Activated naive CD8-positive, alpha-beta T cell (primary cell): ENCODE measurements around the gene DCAF16.

Experiments used
- H3K27ac Mint-ChIP-seq: one replicate; pipeline ENCODE4 v1.8.0; 2021; ENCODE audit warnings: mixed read lengths
- H3K27me3 Mint-ChIP-seq: one replicate; pipeline ENCODE4 v1.8.0; 2021; ENCODE audit warnings: mixed read lengths
- H3K36me3 Mint-ChIP-seq: one replicate; pipeline ENCODE4 v1.8.0; 2021; ENCODE audit warnings: mixed read lengths
- H3K4me1 Mint-ChIP-seq: one replicate; pipeline ENCODE4 v1.8.0; 2021; ENCODE audit warnings: low read depth, mixed read lengths
- H3K4me3 Mint-ChIP-seq: one replicate; pipeline ENCODE4 v1.8.0; 2021; ENCODE audit warnings: mild to moderate bottlenecking, mixed read lengths
- H3K9me3 Mint-ChIP-seq: one replicate; pipeline ENCODE4 v1.8.0; 2021; ENCODE audit warnings: low read depth, mixed read lengths

DCAF16 gene

DNA sequence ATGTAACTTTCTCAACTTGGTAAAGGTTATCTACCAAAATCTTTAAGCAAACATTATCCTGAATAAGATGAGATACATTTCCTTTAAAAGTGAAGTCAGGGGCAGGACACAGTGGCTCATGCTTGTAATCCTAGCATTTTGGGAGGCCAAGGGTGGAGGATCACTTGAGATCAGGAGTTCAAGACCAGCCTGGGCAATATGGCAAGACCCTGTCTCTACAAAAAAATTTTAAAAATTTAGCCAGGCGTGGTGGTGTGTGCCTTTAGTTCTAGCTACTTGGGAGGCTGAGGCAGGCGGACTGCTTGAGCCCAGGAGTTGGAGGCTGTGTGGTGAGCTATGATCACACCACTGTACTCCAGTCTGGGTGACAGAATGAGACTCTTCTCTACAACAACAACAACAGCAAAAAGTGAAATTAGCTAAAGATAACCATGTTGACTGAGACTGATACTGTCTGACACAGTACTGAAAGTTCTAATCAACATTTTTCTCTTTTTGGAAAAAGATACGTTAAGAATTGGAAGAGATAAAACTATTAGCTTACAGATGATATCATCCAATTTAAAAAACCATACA is 4.9 kb downstream of the DCAF16 start:
- peaks cover 11% of the 10 kb centered on the region for H3K36me3 Mint-ChIP-seq
- no peaks in the 10 kb centered on the region for H3K27me3 Mint-ChIP-seq
- no peaks in the 10 kb centered on the region for H3K9me3 Mint-ChIP-seq
- peaks cover 53% of the 10 kb centered on the region for H3K4me1 Mint-ChIP-seq
- H3K4me3 Mint-ChIP-seq: peak overlapping the region; percentile 37
- H3K27ac Mint-ChIP-seq: peak overlapping the region; percentile 56

DNA sequence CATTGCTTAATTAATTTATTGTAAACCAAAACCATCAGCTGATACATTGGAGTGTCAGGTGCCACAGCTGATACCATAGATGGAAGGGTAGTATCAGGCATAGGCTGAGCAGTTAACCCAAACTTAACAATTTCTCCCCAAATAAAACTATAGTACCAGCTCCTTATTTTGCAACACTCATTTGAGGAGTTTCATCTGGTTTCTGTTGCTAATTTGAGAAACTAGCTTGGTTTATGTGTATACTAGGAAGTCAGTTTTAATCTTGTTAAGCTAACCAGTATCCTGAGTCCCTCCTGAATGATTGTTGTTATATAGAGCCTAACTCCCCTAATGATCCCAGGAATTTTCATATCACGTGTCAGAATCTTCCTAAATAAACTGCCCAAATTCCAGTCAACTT is 12.7 kb downstream of the DCAF16 start:
- no peaks in the 10 kb centered on the region for H3K36me3 Mint-ChIP-seq
- no peaks in the 10 kb centered on the region for H3K9me3 Mint-ChIP-seq
- no peaks in the 10 kb centered on the region for H3K27me3 Mint-ChIP-seq
- peaks cover 10% of the 10 kb centered on the region for H3K4me1 Mint-ChIP-seq
- H3K27ac Mint-ChIP-seq: no peak overlapping the region
- no peak overlapping the region for H3K4me3 Mint-ChIP-seq

DNA sequence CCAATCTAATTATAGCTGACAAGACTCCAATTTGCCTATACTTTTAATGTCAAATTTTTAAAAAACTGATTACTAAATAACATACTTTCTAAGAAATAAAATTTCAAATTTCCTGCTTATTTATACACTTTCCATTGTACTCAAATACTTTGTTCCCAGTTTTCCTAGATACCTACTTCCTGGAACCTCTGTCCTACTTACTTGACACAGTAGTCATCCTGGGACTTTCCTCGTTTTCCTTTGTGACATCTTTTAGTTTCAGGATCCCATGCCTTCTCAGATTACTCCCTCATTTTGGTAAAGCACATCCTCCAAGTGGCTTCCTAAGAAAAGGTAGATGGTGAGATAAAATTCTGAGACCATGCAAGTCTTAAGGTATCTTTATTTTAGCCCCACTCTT is 15.8 kb downstream of the DCAF16 start:
- H3K9me3 Mint-ChIP-seq: no peaks in the 10 kb centered on the region
- H3K4me3 Mint-ChIP-seq: no peak overlapping the region
- H3K4me1 Mint-ChIP-seq: no peaks in the 10 kb centered on the region
- H3K27ac Mint-ChIP-seq: no peak overlapping the region
- no peaks in the 10 kb centered on the region for H3K27me3 Mint-ChIP-seq
- H3K36me3 Mint-ChIP-seq: peaks cover 5% of the 10 kb centered on the region

DNA sequence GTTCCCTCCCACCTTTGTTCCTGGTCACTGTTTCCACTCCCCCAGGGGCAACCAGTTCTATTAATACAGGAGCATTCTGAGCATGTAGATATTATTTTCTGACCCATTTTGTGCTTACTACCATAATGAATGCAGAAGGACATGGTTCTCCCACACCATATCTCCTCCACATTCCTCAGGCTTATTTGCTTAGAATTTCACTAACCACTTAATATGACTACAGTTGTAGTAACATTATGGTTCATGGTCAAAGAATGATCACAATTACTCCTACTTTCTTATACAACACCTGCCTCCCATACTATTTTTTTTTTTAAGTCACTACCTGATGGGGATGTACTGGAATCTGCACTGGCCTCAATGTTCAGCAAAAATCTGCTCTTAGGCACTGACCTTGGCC is 21.6 kb downstream of the DCAF16 start:
- Mint-ChIP-seq H3K4me1 (peaks cover 19% of the 10 kb centered on the region), H3K27ac (no peak overlapping the region), H3K9me3 (no peaks in the 10 kb centered on the region), H3K4me3 (no peak overlapping the region), H3K36me3 (peaks cover 15% of the 10 kb centered on the region), H3K27me3 (no peaks in the 10 kb centered on the region)

DNA sequence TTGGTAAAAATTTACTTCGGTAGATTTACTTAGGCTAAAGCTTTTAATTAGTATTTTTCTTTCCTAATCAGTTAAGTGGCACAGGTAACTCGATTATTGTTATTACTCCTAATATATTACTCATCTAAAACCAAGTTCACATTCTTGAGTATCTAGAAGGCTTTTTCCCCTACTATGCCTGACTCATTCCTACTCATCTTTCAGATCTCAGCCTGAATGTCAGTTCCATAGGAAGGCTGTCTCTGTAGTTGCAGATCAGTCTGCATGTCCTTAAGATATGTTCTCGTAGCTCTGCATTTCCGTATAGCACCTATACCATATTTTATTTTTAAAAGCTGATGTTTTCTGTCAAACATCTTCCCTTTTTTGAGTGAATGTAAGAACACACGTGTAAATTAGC is 23.2 kb downstream of the DCAF16 start:
- Mint-ChIP-seq H3K27ac (no peak overlapping the region), H3K4me3 (no peak overlapping the region), H3K9me3 (no peaks in the 10 kb centered on the region), H3K36me3 (peaks cover 15% of the 10 kb centered on the region), H3K27me3 (no peaks in the 10 kb centered on the region), H3K4me1 (peaks cover 20% of the 10 kb centered on the region)

DNA sequence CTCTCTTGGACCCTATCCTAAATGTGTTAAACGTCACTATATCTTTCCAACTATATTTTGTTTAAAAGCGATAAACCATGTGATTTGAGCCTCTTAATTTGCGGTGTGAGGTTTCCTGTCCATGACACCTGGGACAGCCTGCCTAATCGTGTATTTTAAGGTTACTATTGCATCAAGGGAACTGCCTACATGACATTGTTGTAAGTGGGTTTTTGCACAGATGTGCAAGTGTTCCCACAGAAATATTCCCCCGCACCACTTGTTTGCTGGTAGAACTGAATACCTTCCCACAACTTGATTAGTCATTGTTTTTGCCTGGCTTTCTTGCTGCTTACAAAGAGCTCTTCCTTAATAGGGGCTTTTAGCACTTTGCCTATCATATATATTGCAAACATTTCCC is 24.0 kb downstream of the DCAF16 start:
- Mint-ChIP-seq H3K4me3 (no peak overlapping the region), H3K4me1 (peaks cover 28% of the 10 kb centered on the region), H3K27ac (no peak overlapping the region), H3K9me3 (no peaks in the 10 kb centered on the region), H3K27me3 (peaks cover 6% of the 10 kb centered on the region), H3K36me3 (peaks cover 11% of the 10 kb centered on the region)

DNA sequence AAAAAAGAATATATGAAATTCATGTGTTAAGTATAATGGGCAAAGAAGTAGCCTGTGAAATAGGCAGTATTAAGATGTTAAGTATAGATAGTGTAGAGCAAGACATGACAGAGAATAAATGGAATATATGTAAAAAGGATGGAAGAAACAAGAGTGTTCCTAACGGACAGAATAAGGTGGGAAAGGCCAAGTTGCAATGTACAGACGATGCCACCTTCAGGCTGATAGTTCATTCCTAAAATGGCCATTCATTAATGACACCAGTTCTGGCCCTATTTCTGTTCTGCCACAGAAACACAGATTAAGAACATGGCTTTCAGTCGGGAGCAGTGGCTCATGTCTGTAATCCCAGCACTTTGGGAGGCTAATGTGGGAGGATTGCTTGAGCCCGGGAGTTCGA is 24.7 kb downstream of the DCAF16 start:
- no peak overlapping the region for H3K4me3 Mint-ChIP-seq
- no peak overlapping the region for H3K27ac Mint-ChIP-seq
- H3K4me1 Mint-ChIP-seq: peaks cover 30% of the 10 kb centered on the region
- H3K36me3 Mint-ChIP-seq: peaks cover 10% of the 10 kb centered on the region
- peaks cover 6% of the 10 kb centered on the region for H3K27me3 Mint-ChIP-seq
- H3K9me3 Mint-ChIP-seq: no peaks in the 10 kb centered on the region

DNA sequence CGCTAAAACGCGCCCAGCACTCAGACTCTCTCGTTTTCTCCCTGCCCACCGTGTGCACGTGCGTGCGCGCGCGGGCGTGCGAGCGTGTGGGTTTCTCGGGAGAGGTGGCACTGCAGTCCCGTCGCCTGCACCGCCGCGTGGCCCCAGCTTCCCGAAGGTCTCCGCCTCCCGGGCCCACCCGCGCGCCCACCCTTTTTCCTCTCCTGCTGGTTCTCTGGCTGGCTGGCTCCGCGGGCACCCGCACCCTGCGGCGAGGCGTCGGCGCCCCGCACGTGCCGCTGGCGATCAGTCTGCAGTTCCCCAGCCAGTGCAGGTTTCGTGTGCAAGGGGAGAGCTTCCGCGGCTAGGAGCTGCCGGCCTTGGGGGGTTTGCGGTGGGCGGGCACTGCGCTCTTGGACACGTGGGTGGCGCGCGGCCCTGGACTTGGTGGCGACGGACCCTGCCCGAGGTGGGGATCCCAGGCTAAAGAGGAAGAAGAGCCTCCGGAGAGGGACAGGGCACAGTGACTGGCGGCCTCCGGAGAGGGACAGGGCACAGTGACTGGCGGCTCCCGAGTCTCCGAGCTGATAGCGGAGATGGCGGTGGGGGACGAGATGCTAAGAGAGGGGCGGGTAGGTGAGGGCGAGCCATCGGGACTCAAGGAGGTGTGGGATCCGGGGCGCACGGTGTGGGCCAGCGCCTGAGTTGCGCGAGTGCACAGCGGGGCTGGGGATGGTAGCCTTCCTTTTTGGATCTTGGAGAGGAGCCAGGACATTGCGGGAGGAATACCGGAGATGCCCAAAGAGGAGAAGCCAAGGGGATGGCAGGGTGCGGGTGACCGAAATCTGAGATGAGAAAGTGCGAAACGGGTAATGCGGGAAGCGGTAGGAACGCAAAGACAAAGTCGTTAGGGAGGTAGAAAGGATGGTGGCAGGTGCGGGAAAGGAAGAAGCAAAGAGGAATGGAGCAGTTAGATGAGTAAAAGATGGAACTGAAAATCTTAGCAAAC is 29.0 kb downstream of the DCAF16 start, which contains the start of gene FAM184B:
FAM184B (minus strand) TSS at position 322 of the 988 bp plus-strand sequence. CDS start 322 bp downstream, outside the sequence.
- Mint-ChIP-seq H3K27ac (peak within 1 kb of the TSS; percentile 72), H3K36me3 (peaks cover 2% of the 10 kb centered on the region), H3K9me3 (no peaks in the 10 kb centered on the region), H3K4me3 (peak within 1 kb of the TSS; percentile 74), H3K27me3 (peaks cover 26% of the 10 kb centered on the region), H3K4me1 (peaks cover 24% of the 10 kb centered on the region)

DNA sequence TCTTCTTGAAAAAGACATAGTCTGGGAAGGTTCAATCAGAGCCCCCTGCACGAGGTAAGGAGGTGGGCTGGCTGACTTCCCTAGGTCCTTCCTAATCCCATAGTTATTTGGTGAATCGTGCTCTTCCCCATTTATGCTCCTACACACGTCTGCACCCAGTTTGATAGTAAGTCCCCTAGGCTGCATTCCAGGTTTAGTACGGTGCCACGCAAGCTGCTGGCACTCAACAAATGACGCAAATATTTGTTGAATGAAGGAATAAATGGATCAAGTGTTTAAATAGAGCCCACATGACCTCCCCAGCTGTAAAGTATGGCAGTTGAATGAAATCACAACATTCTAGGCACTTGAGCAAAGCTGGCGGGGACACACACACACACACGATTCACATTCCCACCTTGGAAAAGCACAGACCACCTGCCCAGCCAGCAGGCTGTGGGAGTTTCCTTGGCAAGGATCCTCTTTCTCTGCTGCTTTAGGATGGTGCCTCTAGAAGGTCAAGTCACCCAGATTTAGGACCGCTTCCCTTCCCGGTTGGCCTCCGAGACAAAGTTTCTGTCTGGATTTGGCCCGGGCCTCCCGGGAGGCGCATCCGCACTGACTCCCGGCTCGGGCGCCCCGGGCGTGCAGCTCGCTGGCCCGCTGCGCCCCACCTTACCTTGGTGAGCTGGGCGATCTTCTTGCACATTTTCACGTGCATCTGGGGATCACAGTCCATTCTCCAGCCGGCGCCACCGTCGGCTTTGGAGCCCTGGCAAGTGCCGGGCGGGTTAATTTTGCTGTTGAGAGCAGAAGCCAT is 29.9 kb downstream of the DCAF16 start:
- peaks cover 20% of the 10 kb centered on the region for H3K4me1 Mint-ChIP-seq
- H3K9me3 Mint-ChIP-seq: no peaks in the 10 kb centered on the region
- peaks cover 26% of the 10 kb centered on the region for H3K27me3 Mint-ChIP-seq
- H3K4me3 Mint-ChIP-seq: peak overlapping the region; percentile 49
- H3K27ac Mint-ChIP-seq: no peak overlapping the region
- H3K36me3 Mint-ChIP-seq: peaks cover 2% of the 10 kb centered on the region

DNA sequence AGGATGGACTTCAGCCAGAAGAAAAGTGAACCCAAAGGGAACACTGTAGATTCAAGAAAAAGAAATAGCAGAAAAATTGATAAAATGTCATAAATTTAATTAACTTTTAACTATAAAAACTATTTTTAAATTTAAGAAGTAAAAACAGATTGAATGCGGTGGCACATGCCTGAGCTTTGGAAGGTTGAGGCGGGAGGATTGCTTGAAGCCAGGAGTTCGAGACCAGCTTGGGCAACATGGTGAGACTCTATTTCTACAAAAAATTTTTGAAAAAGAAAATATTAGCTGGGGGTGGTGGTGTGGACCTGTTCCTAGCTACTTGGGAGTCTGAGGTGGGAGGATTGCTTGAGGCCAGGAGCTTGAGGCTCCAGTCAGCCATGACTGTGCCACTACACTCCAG is 32.1 kb downstream of the DCAF16 start:
- H3K4me1 Mint-ChIP-seq: peaks cover 20% of the 10 kb centered on the region
- no peak overlapping the region for H3K4me3 Mint-ChIP-seq
- peaks cover 2% of the 10 kb centered on the region for H3K36me3 Mint-ChIP-seq
- no peak overlapping the region for H3K27ac Mint-ChIP-seq
- H3K27me3 Mint-ChIP-seq: peaks cover 26% of the 10 kb centered on the region
- no peaks in the 10 kb centered on the region for H3K9me3 Mint-ChIP-seq

DNA sequence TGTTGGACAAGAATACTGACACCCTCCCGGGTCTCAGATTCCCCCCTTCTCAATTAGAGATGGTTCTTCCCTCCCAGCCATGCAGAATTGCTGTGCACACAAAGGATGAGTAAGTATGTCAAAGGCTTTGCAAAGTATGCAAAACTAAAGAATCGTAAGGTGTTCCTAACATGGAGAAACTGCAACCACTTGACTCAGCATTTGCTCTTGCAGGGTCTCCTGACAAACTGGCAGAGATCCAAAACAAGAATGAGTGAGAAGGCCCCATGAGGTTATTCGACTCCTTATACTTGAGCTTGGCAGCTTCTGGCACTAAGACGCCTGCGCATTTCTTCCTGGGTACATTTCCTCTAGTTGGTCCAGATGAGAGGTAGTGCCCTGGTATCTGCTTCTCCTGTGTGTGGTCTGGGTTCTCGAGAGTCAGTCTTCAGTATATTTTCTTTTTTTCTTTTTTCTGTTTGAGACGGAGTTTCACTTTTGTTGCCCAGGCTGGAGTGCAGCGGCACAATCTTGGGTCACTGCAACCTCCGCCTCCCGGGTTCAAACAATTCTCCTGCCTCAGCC is 37.3 kb downstream of the DCAF16 start:
- Mint-ChIP-seq H3K9me3 (no peaks in the 10 kb centered on the region), H3K4me3 (no peak overlapping the region), H3K27me3 (peaks cover 5% of the 10 kb centered on the region), H3K36me3 (no peaks in the 10 kb centered on the region), H3K27ac (no peak overlapping the region), H3K4me1 (no peaks in the 10 kb centered on the region)

DNA sequence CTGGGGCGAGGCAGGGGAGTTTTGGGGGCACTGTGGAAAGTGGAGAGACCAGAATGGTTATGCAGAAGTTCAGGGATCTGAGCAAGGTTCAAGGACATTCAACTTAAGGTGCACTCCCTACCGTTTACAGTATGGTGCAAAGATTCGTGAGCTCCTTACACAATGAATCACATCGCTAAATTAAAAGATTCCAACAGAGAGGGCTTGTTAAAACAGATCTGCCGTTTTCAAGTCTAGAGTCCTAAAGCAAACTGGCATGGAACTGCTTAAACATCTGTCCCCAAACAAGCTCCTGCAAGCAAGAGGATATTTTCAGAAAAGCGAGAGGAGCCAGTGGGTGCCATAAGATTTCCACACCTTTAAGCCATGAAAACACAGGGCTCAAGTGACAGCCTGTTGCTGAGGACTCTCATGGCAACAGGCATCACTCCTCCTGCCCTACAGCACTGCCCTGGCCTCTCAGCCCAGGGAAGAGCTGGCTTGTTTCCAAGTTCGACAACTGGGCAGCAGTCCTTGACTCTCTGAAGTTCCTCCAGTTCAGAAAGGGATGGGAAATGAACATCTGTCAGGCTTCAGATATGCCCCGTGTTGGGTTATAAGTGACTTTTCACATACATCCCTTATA is 39.2 kb downstream of the DCAF16 start:
- H3K4me1 Mint-ChIP-seq: no peaks in the 10 kb centered on the region
- H3K9me3 Mint-ChIP-seq: no peaks in the 10 kb centered on the region
- H3K27ac Mint-ChIP-seq: no peak overlapping the region
- no peaks in the 10 kb centered on the region for H3K36me3 Mint-ChIP-seq
- H3K27me3 Mint-ChIP-seq: no peaks in the 10 kb centered on the region
- H3K4me3 Mint-ChIP-seq: no peak overlapping the region

DNA sequence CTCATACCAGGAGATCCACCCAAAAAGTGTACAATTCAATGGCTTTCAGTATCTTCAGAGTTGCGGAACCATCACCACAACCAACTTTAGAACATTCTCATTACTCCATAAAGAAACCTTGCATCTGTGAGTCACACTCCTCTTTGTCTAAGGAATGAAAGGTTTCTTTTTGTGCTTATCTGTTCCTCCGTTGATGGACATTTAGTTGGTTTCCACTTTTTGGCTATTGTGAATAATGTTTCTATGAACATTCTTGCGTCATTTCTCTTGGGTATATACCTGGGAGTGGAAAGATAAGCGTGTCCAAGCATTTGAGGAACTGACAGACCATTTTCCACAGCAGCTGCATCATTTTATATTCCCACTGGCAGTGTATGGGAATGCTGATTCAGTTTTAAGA is 39.7 kb downstream of the DCAF16 start:
- H3K27me3 Mint-ChIP-seq: no peaks in the 10 kb centered on the region
- H3K27ac Mint-ChIP-seq: no peak overlapping the region
- H3K36me3 Mint-ChIP-seq: no peaks in the 10 kb centered on the region
- H3K4me1 Mint-ChIP-seq: peaks cover under 1% of the 10 kb centered on the region
- H3K4me3 Mint-ChIP-seq: no peak overlapping the region
- no peaks in the 10 kb centered on the region for H3K9me3 Mint-ChIP-seq

DNA sequence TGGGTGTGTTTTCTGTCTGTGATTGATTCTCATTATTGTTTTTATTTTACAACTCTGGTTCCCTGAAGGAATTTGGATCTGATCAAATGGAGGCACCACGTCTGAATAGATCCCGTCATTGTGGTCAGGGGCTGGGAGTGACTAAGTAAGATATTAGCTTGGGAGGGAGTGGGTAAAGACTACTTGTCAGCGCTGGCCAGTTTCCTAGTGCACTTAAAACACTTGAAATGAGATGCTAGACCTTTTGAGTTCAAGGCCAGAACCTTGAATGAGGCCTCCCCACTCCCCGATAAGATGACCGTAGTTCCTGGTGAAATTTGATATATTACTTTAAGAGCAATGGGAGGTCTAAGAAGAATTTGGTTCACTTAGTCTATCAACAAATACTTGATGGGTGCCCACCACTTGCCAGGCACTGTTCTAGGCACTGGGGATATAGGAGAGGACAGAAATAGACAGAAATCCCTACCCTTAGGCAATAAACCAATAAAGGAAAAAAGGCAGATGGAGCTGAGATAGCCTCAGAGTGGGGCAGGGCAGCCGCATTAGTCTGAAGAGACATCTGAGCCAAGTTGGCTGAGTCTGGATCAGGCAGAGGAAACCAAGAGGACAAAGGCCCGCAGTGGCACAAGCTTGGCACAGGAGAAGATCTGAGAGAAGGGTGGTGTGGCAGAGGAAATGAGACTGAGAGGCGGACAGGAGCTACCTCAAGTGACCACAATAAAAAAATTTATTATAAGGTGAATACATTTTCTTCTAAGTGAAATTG is 41.0 kb downstream of the DCAF16 start:
- no peak overlapping the region for H3K27ac Mint-ChIP-seq
- peaks cover 4% of the 10 kb centered on the region for H3K4me1 Mint-ChIP-seq

More for the DNA sequence above, 41.0 kb downstream of the DCAF16 start:
- H3K27me3 Mint-ChIP-seq: no peaks in the 10 kb centered on the region
- no peaks in the 10 kb centered on the region for H3K36me3 Mint-ChIP-seq
- no peaks in the 10 kb centered on the region for H3K9me3 Mint-ChIP-seq
- H3K4me3 Mint-ChIP-seq: no peak overlapping the region
